Activated B cell treated with CpG ODN at 0.5 μM for 24 hours (primary cell): Measurements from ENCODE around the gene TMEM115. TPM values are rescaled to one million over a fixed set of nuclear protein-coding genes. Genes with fewer than 3 reads are reported as not detected.

Source experiments
- ATAC-seq: fragments of 200-7000 bp; cut with Tn5 transposase; one replicate; pipeline ENCODE4 v1.10.0; 2021; ENCODE audit warnings: low read depth, mild to moderate bottlenecking, moderate library complexity
- CTCF ChIA-PET: fragments of 350-600 bp; sonication (Branson Sonifier 250); formaldehyde crosslinking; loops from one replicate; lab custom pipeline; 2021; ENCODE audit warnings: antibody characterized with exemption; lab: Charles Lee
- POLR2A ChIA-PET: fragments of 350-600 bp; sonication (Branson Sonifier 250); formaldehyde crosslinking; loops from one replicate; lab custom pipeline; 2021; ENCODE audit warnings: antibody characterized with exemption; lab: Charles Lee
- DNase-seq: peaks from one replicate; pipeline ENCODE4 v3.0.0; 2022
- H3K27ac Mint-ChIP-seq: one replicate; pipeline ENCODE4 v1.8.0; 2020; ENCODE audit warnings: mixed read lengths
- H3K27me3 Mint-ChIP-seq: one replicate; pipeline ENCODE4 v1.8.0; 2021; ENCODE audit warnings: mixed read lengths
- H3K36me3 Mint-ChIP-seq: one replicate; pipeline ENCODE4 v1.8.0; 2021; ENCODE audit warnings: low read depth, mixed read lengths
- H3K4me1 Mint-ChIP-seq: one replicate; pipeline ENCODE4 v1.8.0; 2021; ENCODE audit warnings: mixed read lengths
- H3K4me3 Mint-ChIP-seq: one replicate; pipeline ENCODE4 v1.8.0; 2020; ENCODE audit warnings: mild to moderate bottlenecking, mixed read lengths
- H3K9me3 Mint-ChIP-seq: one replicate; pipeline ENCODE4 v1.8.0; 2020; ENCODE audit warnings: mixed read lengths
- intact Hi-C: fragments of 100-400 bp; cut with micrococcal nuclease; formaldehyde crosslinking; loops from one replicate; pipeline ENCODE4 v1.15.1; 2024
- total RNA-seq: library from RNA; stranded (reverse); gene quantifications from 2 replicates; pipeline ENCODE4 v1.2.3, GENCODE V29; 2022
- TF ChIP-seq, protein P1 (sequence below): fragments of 200-600 bp; IDR thresholded peaks from one replicate; pipeline ENCODE4 v1.8.0; 2022; ENCODE audit warnings: antibody characterized with exemption, mild to moderate bottlenecking

The TMEM115 gene
- total RNA-seq, 1 donor from 2014 or later = 19.6 TPM

DNA sequence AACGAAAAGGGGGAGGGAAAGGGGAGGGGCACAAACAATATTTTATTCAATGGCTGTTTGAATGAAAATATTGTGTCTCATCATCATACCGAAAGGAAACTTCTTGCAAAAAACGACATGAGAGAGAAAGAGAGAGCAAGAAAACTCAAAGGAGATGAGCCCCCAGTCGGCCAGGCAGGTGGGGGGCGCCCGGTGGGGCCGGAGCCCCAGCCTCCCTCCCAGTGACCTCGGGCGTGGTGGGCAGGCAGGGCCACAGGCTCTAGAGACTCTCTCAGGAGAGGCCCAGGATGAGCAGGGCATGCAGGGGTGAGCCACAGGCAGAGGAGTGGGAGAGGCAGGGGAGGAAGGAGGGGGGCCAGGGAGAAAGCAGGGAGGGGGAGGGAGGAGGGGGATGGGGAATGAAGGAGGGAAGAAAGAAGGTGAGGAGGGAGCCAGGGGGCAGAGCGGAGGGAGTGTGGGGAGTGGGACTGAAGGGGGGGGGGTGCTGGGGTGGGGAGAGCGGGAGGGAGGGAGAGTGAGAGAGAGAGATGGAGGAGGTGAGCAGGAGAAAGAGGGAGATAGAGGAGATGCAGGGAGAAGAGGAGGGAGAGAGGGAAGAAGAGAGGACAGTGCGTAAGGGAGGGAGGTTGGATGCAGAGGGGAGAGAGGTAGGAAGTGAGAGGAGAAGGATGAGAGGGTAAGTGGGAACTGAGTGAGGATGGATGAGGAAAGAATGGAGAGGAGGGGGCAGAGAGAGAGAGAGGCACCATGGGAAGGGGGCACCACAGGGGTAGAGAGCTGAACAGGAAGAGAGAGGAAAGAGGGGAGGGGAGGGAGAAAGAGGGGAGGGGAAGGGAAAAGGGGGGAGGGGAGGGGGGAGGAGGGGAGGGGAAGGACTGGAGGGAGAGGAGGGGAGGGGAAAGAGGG is 14.1 kb upstream of the TMEM115 start:
- no peaks in the 10 kb centered on the region for H3K4me1 Mint-ChIP-seq
- H3K36me3 Mint-ChIP-seq = no peaks in the 10 kb centered on the region
- ChIA-PET CTCF (no interaction called here), POLR2A (no interaction called here)
- no peak overlapping the region for H3K4me3 Mint-ChIP-seq
- peaks cover 2% of the 10 kb centered on the region for H3K27me3 Mint-ChIP-seq
- DNase-seq (no peak), ATAC-seq (no peak)
- no peak overlapping the region for H3K27ac Mint-ChIP-seq
- H3K9me3 Mint-ChIP-seq = no peaks in the 10 kb centered on the region
- intact Hi-C loops = no loop called here
- TF ChIP-seq, protein P1, sequence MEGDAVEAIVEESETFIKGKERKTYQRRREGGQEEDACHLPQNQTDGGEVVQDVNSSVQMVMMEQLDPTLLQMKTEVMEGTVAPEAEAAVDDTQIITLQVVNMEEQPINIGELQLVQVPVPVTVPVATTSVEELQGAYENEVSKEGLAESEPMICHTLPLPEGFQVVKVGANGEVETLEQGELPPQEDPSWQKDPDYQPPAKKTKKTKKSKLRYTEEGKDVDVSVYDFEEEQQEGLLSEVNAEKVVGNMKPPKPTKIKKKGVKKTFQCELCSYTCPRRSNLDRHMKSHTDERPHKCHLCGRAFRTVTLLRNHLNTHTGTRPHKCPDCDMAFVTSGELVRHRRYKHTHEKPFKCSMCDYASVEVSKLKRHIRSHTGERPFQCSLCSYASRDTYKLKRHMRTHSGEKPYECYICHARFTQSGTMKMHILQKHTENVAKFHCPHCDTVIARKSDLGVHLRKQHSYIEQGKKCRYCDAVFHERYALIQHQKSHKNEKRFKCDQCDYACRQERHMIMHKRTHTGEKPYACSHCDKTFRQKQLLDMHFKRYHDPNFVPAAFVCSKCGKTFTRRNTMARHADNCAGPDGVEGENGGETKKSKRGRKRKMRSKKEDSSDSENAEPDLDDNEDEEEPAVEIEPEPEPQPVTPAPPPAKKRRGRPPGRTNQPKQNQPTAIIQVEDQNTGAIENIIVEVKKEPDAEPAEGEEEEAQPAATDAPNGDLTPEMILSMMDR = no peak

DNA sequence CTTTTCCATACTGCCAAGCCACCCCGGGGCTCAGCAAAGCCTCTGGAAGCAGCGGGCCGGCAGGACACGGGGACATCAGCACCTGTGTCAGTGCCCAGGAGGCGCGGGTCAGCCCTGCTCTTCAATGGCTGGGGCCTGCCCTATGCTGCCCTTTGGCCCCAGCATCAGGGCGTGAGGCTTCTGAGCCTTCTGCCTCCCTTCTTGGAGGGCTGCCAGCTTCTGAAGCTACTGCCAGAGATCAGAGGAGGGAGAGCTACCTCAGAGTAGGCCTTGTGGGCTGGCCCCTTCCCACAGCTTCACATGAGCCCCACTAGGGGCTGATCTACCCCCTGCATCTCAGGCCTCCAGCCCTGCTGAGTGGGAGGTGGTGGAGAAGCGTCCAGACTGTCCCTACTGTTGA is 13.0 kb upstream of the TMEM115 start:
- TF ChIP-seq, protein P1 = no peak
- no peaks in the 10 kb centered on the region for H3K9me3 Mint-ChIP-seq
- DNase-seq (no peak), ATAC-seq (no peak)
- intact Hi-C loops = no loop called here
- POLR2A ChIA-PET = interaction anchor here (0.6 kb wide), 1 partner anchor 1102 kb away, joined by 3 read pairs; no protein-coding TSS in a partner anchor
- H3K4me3 Mint-ChIP-seq = no peak overlapping the region
- CTCF ChIA-PET = no interaction called here
- no peaks in the 10 kb centered on the region for H3K36me3 Mint-ChIP-seq
- H3K27ac Mint-ChIP-seq = no peak overlapping the region
- H3K4me1 Mint-ChIP-seq = no peaks in the 10 kb centered on the region
- peaks cover 2% of the 10 kb centered on the region for H3K27me3 Mint-ChIP-seq

DNA sequence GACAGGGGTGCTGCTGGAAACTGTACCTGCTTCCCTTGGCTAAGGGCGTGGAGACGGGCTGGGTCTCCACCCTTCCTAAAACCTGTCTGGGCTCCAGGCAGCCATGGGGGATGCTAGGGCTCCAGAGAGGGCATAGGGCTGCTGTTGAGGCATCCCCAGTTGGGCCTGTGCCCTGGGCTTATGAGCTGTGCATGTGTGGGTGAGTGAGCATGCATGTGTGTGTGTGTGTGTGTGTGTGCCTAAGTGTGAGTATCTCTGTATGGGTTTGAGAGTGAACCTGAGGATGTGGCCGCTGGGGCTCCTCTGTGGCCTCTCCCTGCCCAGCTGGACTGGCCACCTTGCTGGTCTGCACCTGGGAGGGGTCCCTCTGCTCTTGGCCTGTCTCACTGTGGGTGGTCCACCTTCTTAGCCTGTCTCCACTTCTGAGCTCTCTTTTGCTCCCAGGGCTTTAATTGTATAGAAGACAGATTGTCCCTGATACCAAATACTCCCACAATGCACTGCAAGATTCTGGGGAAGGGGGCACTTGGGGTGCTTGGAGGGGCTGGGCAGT is 11.9 kb upstream of the TMEM115 start:
- H3K27ac Mint-ChIP-seq = no peak overlapping the region

DNA sequence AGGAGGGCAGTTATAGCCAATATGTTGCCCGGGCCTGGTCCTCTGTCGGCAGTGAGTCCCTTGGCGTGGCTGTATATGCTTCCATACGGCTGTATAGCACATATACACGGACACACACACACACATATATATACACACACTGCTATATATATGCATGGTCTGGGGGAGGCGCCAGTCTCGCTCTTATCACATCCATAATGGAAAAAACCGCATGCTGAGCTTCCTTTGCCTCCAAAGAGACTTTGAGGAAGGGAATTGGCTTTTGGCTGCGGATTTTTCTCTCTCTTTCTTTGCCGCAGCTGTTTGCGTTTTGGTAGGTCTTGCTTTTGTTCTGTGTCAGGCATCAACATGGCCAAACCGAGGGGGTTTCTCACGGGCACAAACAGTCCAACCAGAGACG is 11.3 kb upstream of the TMEM115 start:
- no peak overlapping the region for H3K4me3 Mint-ChIP-seq
- ATAC-seq = no peak
- POLR2A ChIA-PET = no interaction called here

More for the DNA sequence above, 11.9 kb upstream of the TMEM115 start:
- Mint-ChIP-seq H3K4me3 (no peak overlapping the region), H3K36me3 (no peaks in the 10 kb centered on the region), H3K4me1 (peaks cover 2% of the 10 kb centered on the region), H3K9me3 (no peaks in the 10 kb centered on the region), H3K27me3 (peaks cover 2% of the 10 kb centered on the region)
- TF ChIP-seq, protein P1 = no peak
- intact Hi-C loops = no loop called here
- no peak for ATAC-seq
- CTCF ChIA-PET = no interaction called here
- POLR2A ChIA-PET = no interaction called here
- no peak for DNase-seq

More for the DNA sequence above, 11.3 kb upstream of the TMEM115 start:
- CTCF ChIA-PET = interaction anchor here (1.2 kb wide), 1 partner anchor 171 kb away, joined by 4 read pairs; no protein-coding TSS in a partner anchor
- Mint-ChIP-seq H3K4me1 (peaks cover 8% of the 10 kb centered on the region), H3K9me3 (no peaks in the 10 kb centered on the region), H3K27me3 (peaks cover 2% of the 10 kb centered on the region), H3K36me3 (no peaks in the 10 kb centered on the region), H3K27ac (no peak overlapping the region)
- TF ChIP-seq, protein P1 = no peak
- intact Hi-C loops = no loop called here
- no peak for DNase-seq
